Mucosa of descending colon (tissue), 3 donors: ENCODE data around the gene KRT84. TPM values are rescaled to one million over a fixed set of nuclear protein-coding genes. Genes with fewer than 3 reads are reported as not detected.

Source experiments
- ATAC-seq: fragments of 200-7000 bp; cut with Tn5 transposase; one replicate; pipeline ENCODE4 v1.9.1; 2020; ENCODE audit warnings: mild to moderate bottlenecking, moderate library complexity
- DNase-seq, 3 donors: peaks; one replicate each; pipeline ENCODE4 v3.0.0-alpha.2; 2020
- H3K36me3 ChIP-seq: fragments of 200-600 bp; one replicate; pipeline ENCODE4 v1.8.0; 2021; ENCODE audit warnings: low read depth, mild to moderate bottlenecking
- H3K4me1 ChIP-seq: fragments of 200-600 bp; one replicate; pipeline ENCODE4 v1.8.0; 2021; ENCODE audit warnings: low read depth, mild to moderate bottlenecking
- H3K4me3 ChIP-seq: fragments of 200-600 bp; one replicate; pipeline ENCODE4 v1.8.0; 2021; ENCODE audit warnings: mild to moderate bottlenecking
- H3K9me3 ChIP-seq: fragments of 200-600 bp; one replicate; pipeline ENCODE4 v1.8.0; 2021; ENCODE audit warnings: mild to moderate bottlenecking
- intact Hi-C, 2 donors: fragments of 100-400 bp; cut with DNase I in 1 of 2; cut with micrococcal nuclease in 1 of 2; formaldehyde crosslinking; loops; one replicate each; pipeline versions ENCODE4 v1.11.0 to v1.11.1; 2022; cut with DNase I, micrococcal nuclease
- total RNA-seq, 3 donors: library from RNA; stranded (reverse); fragmentation: NEBNext Ultra II Directional in 2 of 3; extraction: Animal tissue kit (Norgen Biotek cat#: 25700) in 2 of 3; gene quantifications; one replicate each; pipeline versions ENCODE4 v1.2.1 to v1.2.4, GENCODE V29; 2021 to 2023
- TF ChIP-seq, protein P1 (sequence below): fragments of 200-600 bp; IDR thresholded peaks from one replicate; pipeline ENCODE4 v1.8.0; 2022; ENCODE audit warnings: antibody characterized with exemption, mild to moderate bottlenecking
- donor health status: DM: no; HTN: no; CAD: no; lungs with moderate emphysema.
- donor health status: DM: no; HTN: no; CAD: no.
- donor health status: DM: no; HTN: yes; CAD: no.

KRT84 gene
- total RNA-seq, 3 donors from 2014 or later: not detected

- no peak for ATAC-seq
These were observed 25.8 kb downstream of the KRT84 start for GRCh38 chr12:52359621-52360061.

DNA sequence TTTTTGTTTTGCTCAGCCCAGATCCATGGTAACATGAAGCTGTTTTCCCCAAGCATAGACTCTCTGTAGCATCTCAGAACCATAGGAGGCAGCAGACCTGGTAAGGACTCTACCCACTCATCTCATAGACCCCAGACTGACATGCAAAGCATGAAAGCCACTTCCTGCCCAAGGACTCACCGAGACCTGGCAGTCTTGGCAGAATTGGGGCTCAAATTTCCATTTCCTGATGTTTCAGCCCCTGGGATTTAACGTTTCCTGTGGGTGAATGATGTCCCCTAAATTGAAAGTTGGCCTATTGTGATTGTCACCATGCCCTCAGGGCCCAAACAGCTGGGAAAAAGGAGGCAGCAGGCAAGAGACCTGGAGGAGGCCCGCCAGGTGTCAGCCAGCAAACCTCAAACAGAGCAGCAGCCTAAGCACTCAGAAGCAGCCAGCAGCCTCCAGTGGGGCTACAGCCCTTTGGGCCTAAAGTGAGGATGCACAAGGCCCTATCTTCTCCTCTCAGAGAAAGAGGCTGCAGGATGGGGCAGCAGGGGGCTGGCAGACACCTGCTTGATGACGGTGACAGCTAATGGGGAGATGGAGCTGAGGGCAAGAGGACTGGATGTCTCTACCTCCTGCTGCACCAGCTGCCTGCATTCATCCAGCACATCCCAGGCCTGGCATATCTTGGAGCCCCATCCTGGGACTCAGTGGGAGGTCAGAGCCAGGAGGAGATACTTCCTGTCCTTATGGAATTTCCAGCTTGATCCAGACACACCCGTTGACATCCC, 26.7 kb downstream of the KRT84 start:
- Histone ChIP-seq H3K4me1 (no peaks in the 10 kb centered on the region), H3K4me3 (no peak overlapping the region), H3K36me3 (no peaks in the 10 kb centered on the region), H3K9me3 (no peaks in the 10 kb centered on the region)
- TF ChIP-seq, protein P1, sequence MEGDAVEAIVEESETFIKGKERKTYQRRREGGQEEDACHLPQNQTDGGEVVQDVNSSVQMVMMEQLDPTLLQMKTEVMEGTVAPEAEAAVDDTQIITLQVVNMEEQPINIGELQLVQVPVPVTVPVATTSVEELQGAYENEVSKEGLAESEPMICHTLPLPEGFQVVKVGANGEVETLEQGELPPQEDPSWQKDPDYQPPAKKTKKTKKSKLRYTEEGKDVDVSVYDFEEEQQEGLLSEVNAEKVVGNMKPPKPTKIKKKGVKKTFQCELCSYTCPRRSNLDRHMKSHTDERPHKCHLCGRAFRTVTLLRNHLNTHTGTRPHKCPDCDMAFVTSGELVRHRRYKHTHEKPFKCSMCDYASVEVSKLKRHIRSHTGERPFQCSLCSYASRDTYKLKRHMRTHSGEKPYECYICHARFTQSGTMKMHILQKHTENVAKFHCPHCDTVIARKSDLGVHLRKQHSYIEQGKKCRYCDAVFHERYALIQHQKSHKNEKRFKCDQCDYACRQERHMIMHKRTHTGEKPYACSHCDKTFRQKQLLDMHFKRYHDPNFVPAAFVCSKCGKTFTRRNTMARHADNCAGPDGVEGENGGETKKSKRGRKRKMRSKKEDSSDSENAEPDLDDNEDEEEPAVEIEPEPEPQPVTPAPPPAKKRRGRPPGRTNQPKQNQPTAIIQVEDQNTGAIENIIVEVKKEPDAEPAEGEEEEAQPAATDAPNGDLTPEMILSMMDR: no peak
- intact Hi-C loops: no loop called here
- ATAC-seq: peak; percentile 58
- DNase-seq: no peak

More at GRCh38 chr12:52359621-52360061, 25.8 kb downstream of the KRT84 start:
- TF ChIP-seq, protein P1: no peak
- Histone ChIP-seq H3K9me3 (no peaks in the 10 kb centered on the region), H3K4me1 (no peaks in the 10 kb centered on the region), H3K36me3 (no peaks in the 10 kb centered on the region), H3K4me3 (no peak overlapping the region)
- intact Hi-C loops: loop anchor here in 1 of 2 donors (10.0 kb wide), 1 partner anchor 515 kb away; no protein-coding TSS in a partner anchor
- no peak for DNase-seq

DNA sequence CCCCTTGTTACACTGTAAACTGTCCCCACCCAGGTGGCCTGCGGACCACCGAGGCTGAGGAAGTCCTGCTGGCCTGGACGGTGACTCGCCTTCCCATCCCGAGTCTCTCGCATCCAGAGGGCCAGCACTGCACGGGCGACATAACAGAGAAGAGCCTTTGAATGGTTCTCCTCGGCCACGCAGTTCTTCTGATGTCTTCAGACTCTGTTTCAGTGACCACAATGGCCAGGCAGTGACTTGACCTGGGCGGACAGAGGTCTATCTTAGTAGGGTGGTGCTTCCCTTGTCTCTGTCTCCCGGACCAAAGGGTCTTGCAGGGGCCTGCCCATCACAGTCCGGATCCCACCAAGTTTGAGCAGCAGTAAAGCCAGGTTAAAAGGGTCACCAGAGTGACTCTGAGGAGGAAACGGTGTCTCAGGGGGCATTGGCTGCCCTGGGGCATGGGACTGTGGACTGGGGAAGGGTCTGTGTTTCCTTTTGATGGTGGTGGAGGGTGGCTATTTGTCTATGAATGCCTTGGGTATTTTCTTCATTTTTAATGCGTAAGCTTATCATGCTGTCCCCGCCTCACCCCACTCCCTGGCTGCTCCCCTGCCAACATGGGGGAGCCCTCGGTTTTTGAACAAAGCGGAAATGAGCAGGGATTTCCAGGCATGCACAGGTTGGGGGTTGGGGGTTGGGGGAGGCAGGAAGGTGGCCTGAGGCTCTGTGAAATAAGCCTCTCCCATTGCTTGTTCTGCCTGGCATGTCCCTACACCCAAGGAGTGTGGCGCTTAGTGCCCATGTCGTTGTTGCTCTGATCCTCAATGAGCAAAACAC, 28.5 kb downstream of the KRT84 start:
- no peak overlapping the region for H3K4me3 ChIP-seq
- TF ChIP-seq, protein P1: no peak
- no peaks in the 10 kb centered on the region for H3K9me3 ChIP-seq
- no peaks in the 10 kb centered on the region for H3K36me3 ChIP-seq
- ATAC-seq (no peak), DNase-seq (no peak)
- H3K4me1 ChIP-seq: no peaks in the 10 kb centered on the region
- intact Hi-C loops: no loop called here

DNA sequence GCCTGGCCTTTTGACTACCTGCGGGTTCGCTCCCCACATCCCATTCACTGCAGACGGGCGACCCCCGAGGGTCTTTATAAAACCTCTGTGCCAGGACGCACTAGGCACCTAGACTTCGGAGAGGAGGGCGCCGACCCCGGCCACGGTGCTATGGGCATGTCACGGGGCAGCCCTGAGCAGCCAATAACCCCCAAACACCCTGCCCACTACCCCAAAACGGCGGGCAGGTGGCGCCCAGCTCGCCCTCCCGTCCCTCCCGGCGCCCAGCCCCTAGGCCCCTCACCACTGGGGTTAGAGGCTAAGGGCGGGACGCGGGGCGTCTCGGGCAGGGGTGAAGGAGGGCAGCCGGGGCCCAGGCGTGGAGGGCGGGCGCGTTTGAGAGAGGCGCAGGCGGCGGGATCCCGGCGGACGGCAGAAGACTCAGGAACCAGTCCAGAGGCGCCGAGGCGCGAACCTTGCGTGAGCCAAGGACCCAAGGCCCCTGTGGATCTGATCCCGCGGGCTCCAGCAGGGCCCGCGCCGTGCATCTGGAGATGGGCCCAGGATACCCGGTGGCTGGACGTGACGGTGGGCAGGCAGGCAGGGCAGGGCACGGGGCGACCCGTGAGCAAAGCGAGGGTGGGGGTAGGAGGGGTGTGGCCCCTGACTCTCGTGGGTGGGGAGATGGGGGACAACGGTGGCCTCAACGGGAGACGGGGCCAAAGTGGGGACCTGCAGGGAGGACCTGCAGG, 29.3 kb downstream of the KRT84 start:
- ATAC-seq (no peak), DNase-seq (no peak)
- Histone ChIP-seq H3K36me3 (no peaks in the 10 kb centered on the region), H3K4me1 (no peaks in the 10 kb centered on the region), H3K9me3 (no peaks in the 10 kb centered on the region), H3K4me3 (no peak overlapping the region)
- TF ChIP-seq, protein P1: no peak
- intact Hi-C loops: no loop called here

DNA sequence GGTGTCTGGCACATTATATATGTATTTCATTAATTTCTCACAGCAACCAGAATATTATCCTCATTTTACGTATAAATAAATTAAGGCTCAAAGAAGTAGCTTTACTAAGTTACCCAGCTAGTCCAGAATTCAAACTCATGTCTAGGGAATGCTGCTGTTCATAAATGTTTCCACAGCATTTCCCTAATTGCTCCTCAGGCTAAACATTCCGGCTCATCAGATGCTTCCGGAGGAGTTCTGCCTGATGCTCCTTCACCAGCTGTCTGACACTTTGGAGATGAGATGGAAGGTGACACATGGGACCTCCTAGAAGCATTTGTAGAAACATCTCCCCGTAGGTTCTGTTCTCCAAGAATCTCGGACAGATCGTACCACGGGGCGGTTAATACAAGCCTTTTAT, 30.3 kb downstream of the KRT84 start:
- intact Hi-C loops: no loop called here
- no peak for DNase-seq
- Histone ChIP-seq H3K9me3 (no peaks in the 10 kb centered on the region), H3K36me3 (no peaks in the 10 kb centered on the region), H3K4me1 (no peaks in the 10 kb centered on the region), H3K4me3 (no peak overlapping the region)
- ATAC-seq: no peak
- TF ChIP-seq, protein P1: no peak
